Gastrocnemius medialis (tissue), 4 donors: Measurements from ENCODE around the gene PTPN20.

Source experiments
- POLR2A ChIP-seq, 2 donors: fragments of 450-650 bp; IDR thresholded peaks; one replicate each; pipeline ENCODE4 v1.6.1; 2017; ENCODE audit warnings: antibody characterized with exemption in 2 of 2, mild to moderate bottlenecking in 2 of 2, moderate library complexity in 2 of 2
- TF ChIP-seq, protein P1 (sequence below), 5 experiments: fragments of 450-650 bp in 3 of 5; fragments of 200-600 bp in 2 of 5; sonication (generic) in 2 of 5; IDR thresholded peaks in 4 of 5; conservative IDR thresholded peaks in 1 of 5; 1 replicate in 4 of 5; 2 replicates in 1 of 5; pipeline ENCODE4 v1.5.1; 2016 to 2019; ENCODE audit warnings: antibody characterized with exemption in 5 of 5, mild to moderate bottlenecking in 3 of 5, moderate library complexity in 3 of 5

DNA sequence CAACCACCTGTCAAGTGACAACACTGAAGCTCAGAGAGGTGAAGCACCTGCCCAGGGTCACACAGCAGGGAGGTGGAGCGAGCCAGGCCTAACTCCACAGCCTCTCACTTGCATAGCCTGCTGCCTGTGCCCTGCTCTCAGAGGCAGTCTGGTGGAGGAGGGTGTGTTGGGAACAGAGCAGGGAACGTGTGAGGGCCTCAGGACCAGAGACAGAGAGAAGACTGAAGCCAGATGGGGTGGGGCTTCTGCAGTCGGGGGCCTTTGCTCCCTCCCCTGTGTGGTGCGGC, 114.0 kb downstream of the PTPN20 start:
- TF ChIP-seq, protein P1, sequence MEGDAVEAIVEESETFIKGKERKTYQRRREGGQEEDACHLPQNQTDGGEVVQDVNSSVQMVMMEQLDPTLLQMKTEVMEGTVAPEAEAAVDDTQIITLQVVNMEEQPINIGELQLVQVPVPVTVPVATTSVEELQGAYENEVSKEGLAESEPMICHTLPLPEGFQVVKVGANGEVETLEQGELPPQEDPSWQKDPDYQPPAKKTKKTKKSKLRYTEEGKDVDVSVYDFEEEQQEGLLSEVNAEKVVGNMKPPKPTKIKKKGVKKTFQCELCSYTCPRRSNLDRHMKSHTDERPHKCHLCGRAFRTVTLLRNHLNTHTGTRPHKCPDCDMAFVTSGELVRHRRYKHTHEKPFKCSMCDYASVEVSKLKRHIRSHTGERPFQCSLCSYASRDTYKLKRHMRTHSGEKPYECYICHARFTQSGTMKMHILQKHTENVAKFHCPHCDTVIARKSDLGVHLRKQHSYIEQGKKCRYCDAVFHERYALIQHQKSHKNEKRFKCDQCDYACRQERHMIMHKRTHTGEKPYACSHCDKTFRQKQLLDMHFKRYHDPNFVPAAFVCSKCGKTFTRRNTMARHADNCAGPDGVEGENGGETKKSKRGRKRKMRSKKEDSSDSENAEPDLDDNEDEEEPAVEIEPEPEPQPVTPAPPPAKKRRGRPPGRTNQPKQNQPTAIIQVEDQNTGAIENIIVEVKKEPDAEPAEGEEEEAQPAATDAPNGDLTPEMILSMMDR (IDR thresholded peaks at IDR 0.05 in 4 of 5, conservative IDR thresholded peaks at IDR 0.05 in 1 of 5): no peak
- TF ChIP-seq POLR2A (IDR thresholded peaks at IDR 0.05): no peak
